Measurements from ENCODE around the gene EPB41L1. TPM values are rescaled to one million over a fixed set of nuclear protein-coding genes. Genes with fewer than 3 reads are reported as not detected.

The EPB41L1 gene
- total RNA-seq, 1 donor from 2014 or later: 2.1 TPM

DNA sequence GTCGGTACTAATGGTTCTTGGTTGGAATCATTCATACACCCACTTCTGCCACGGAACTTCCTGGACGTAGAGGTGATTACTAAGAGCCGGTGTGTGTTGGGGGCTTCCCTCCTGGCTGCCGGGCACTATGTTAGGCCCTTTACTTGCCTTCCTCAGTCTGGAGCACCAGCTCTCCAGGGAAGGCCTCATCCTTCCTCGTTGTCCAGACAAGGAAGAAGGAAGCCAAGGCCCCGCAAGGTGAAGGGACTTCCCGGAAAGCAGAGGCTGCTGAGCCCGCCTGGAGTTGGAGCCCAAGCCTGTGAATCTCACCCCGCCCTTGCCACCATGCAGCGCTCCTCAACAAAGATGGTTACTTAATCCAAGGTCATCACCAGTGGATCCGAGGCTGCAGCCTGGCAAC is 107.9 kb downstream of the EPB41L1 start:
- no peak overlapping the region for H3K4me3 ChIP-seq (ENCODE audit: low read depth, low read length)

GRCh38 chr20:36264426-36265246 is 110.1 kb downstream of the EPB41L1 start:
- TF ChIP-seq, protein P1, sequence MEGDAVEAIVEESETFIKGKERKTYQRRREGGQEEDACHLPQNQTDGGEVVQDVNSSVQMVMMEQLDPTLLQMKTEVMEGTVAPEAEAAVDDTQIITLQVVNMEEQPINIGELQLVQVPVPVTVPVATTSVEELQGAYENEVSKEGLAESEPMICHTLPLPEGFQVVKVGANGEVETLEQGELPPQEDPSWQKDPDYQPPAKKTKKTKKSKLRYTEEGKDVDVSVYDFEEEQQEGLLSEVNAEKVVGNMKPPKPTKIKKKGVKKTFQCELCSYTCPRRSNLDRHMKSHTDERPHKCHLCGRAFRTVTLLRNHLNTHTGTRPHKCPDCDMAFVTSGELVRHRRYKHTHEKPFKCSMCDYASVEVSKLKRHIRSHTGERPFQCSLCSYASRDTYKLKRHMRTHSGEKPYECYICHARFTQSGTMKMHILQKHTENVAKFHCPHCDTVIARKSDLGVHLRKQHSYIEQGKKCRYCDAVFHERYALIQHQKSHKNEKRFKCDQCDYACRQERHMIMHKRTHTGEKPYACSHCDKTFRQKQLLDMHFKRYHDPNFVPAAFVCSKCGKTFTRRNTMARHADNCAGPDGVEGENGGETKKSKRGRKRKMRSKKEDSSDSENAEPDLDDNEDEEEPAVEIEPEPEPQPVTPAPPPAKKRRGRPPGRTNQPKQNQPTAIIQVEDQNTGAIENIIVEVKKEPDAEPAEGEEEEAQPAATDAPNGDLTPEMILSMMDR (IDR thresholded peaks at IDR 0.05; ENCODE audit: insufficient read depth, low read length, severe bottlenecking): no peak
- DNase-seq (ENCODE audit: low read depth) (no peak), FAIRE-seq (peak; percentile 23)
- H3K36me3 ChIP-seq (ENCODE audit: control insufficient read depth, insufficient read depth, low read length): no peaks in the 10 kb centered on the region
- no peak overlapping the region for H3K4me3 ChIP-seq (ENCODE audit: low read depth, low read length)
- no peaks in the 10 kb centered on the region for H3K27me3 ChIP-seq (ENCODE audit: control insufficient read depth, insufficient read depth, low read length)

More for the DNA sequence above, 107.9 kb downstream of the EPB41L1 start:
- no peaks in the 10 kb centered on the region for H3K36me3 ChIP-seq (ENCODE audit: control insufficient read depth, insufficient read depth, low read length)
- TF ChIP-seq, protein P1 (IDR thresholded peaks at IDR 0.05; ENCODE audit: insufficient read depth, low read length, severe bottlenecking): no peak
- FAIRE-seq (no peak), DNase-seq (ENCODE audit: low read depth) (no peak)
- H3K27me3 ChIP-seq (ENCODE audit: control insufficient read depth, insufficient read depth, low read length): no peaks in the 10 kb centered on the region

DNA sequence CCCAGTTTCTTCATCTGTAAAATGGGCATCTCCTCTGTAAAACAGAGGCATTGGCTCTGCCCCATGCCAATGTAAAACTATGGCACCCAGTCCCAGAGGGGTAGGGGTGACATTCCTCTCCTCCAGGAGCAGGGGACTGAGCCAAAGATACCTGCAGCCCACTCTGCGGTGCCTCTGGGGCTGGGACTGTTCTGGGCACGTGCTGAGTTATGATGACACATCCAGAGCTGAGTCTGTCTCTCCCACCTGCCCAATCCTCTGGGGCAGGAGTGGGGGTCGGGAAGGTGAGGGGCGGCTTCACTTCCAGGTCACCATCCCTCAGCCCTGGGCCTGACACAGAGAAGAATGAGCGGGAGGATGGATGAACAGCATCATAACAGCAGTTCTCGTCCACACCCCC is 111.6 kb downstream of the EPB41L1 start:
- no peak overlapping the region for H3K4me3 ChIP-seq (ENCODE audit: low read depth, low read length)
- no peak for DNase-seq (ENCODE audit: low read depth)
- TF ChIP-seq, protein P1 (IDR thresholded peaks at IDR 0.05; ENCODE audit: insufficient read depth, low read length, severe bottlenecking): no peak
- no peak for FAIRE-seq
- no peaks in the 10 kb centered on the region for H3K36me3 ChIP-seq (ENCODE audit: control insufficient read depth, insufficient read depth, low read length)
- H3K27me3 ChIP-seq (ENCODE audit: control insufficient read depth, insufficient read depth, low read length): no peaks in the 10 kb centered on the region

DNA sequence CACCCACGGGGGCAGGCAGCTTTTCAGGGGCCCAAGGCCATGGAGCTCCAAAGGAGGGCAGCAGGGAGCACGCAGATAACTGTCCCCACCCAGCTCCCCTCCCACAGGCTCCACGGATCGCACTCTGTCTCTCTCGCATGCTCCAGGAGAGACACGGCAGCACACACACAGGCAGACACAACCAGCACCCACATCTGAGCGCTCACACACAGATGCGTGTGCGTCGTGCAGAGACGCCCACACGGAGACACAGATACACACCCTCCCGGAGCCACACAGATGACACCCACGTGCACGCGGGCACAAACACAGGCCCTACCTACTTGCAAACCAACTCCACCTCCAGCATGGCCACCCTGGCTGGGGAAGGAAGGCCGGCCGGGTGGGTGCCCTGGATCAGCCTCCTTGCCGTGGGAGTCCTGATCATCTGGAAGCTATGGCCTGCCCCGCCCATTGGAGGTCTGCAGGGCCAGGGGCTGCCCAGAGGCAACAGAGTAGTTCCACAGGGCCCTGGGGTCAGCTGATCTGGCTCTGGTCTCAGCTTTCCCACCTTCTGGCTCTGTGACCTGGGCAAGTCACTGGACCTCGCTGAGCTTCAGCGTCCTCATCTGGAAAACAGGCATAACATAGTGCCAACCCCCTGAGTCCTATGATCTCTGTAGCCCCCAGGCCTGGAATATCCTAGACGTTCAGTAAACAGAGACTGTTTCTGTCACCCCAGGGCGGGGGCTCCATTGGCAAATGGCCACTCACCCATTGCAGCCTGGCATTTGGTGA is 113.3 kb downstream of the EPB41L1 start:
- Histone ChIP-seq H3K4me3 (ENCODE audit: low read depth, low read length) (no peak overlapping the region), H3K36me3 (ENCODE audit: control insufficient read depth, insufficient read depth, low read length) (no peaks in the 10 kb centered on the region), H3K27me3 (ENCODE audit: control insufficient read depth, insufficient read depth, low read length) (no peaks in the 10 kb centered on the region)
- TF ChIP-seq, protein P1 (IDR thresholded peaks at IDR 0.05; ENCODE audit: insufficient read depth, low read length, severe bottlenecking): no peak
- DNase-seq (ENCODE audit: low read depth): no peak
- FAIRE-seq: no peak

GRCh38 chr20:36268440-36269342 is 114.2 kb downstream of the EPB41L1 start:
- Histone ChIP-seq H3K4me3 (ENCODE audit: low read depth, low read length) (no peak overlapping the region), H3K27me3 (ENCODE audit: control insufficient read depth, insufficient read depth, low read length) (no peaks in the 10 kb centered on the region), H3K36me3 (ENCODE audit: control insufficient read depth, insufficient read depth, low read length) (no peaks in the 10 kb centered on the region)
- TF ChIP-seq, protein P1 (IDR thresholded peaks at IDR 0.05; ENCODE audit: insufficient read depth, low read length, severe bottlenecking): no peak
- FAIRE-seq (no peak), DNase-seq (ENCODE audit: low read depth) (no peak)
